GM19023 (cell line): ENCODE measurements around the gene BTRC.
"Not testable (repeated sequence)": the region's sequence is repeated elsewhere in the genome, so short reads cannot be mapped to it uniquely, and the experiment has no call there.

Source experiments
- ATAC-seq: cut with Tn5 transposase; IDR thresholded peaks from one replicate; pipeline ENCODE4 v1.9.1; 2021; ENCODE audit warnings: mild to moderate bottlenecking, moderate library complexity; ENCODE audit not compliant: unreplicated experiment

BTRC gene

DNA sequence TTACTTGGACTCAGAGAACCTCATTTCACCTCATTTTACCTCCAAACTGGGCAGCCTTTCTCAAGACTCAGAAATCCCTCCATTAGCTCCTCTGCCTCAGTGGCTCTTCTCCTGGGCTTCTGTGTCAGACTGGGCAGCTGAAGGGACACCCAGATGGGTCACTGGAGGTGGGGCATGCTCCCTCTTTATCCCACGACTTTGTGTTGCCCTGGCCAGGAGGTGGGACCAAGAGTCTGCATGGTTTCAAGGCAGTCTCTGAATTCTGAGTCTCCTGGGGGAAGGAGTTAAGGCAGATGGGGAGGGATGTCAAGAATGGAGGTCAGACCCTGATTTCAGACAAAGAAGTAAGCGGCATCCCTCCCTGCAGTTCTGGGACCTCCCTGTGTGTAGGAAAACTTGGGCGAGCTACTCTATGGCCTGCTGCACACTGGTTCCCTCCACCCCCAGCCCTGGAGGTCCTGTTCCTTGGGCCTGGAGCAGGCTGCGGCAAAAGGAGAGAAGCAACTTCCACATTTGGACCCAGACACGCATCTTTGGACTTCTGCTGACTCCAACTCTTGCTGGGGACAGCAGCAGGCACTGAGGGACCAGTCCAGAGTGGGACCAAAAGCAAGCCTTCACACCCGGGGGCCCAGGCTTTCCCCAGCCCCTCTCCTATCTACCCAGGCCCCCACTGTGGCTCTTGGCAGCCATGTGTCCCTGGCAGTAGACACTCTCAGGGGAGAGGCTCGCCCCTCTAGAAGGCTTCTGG lies 223.3 kb downstream of the BTRC start:
- no peak for ATAC-seq

GRCh38 chr10:101578192-101578591 lies 224.2 kb downstream of the BTRC start:
- no peak for ATAC-seq

DNA sequence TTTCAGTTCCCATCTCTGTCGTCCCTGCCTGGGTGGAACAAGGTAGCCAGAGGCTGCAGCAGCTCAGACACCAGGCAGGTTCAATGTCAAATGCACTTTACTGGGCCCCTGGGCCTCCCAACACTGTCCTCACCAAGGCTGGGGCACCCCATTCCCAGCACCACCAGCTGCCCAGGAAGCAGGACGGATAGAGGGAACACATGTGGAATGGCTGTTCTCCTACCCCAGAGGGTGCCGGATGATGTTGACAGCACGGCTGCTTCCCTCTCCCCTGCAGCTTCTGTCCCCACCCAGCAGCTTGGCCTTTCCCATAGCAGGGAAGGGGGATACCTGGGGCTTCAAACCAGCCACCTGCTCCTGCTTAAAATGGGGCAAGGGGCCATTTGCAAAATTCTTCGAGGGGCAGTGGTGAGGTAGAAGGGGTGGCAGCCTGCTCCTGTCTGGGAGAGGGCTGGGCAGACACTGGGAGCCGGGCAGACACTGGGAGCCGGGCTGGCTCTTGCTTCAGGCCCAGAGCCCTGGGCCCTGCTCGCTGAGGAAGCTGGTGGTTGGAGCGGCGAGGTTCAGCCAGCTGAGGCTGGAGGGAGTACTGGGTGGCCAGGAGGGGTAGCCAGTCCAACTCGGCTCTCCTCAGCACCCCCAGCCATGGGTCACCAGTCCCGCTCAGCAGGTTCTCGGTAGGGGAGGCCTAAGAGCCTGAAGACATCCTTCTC lies 225.0 kb downstream of the BTRC start:
- no peak for ATAC-seq

- ATAC-seq, result no peak
Observed at GRCh38 chr10:101579516-101579870, 225.5 kb downstream of the BTRC start.

- no peak for ATAC-seq
Observed at GRCh38 chr10:101580486-101581399, 226.8 kb downstream of the BTRC start.

- ATAC-seq, result no peak
Observed at GRCh38 chr10:101585841-101586240, 231.9 kb downstream of the BTRC start.

- ATAC-seq, result peak; percentile 97
Observed at GRCh38 chr10:101587725-101588653, 234.0 kb downstream of the BTRC start, which contains the start of the genes DPCD and POLL. DPCD (plus strand) TSS chr10:101588321; CDS start chr10:101588337, 16 bp downstream. POLL (minus strand) TSS chr10:101588257; CDS start chr10:101587360, 897 bp downstream.

- no peak for ATAC-seq
Observed at GRCh38 chr10:101588879-101589278, 234.9 kb downstream of the BTRC start.

DNA sequence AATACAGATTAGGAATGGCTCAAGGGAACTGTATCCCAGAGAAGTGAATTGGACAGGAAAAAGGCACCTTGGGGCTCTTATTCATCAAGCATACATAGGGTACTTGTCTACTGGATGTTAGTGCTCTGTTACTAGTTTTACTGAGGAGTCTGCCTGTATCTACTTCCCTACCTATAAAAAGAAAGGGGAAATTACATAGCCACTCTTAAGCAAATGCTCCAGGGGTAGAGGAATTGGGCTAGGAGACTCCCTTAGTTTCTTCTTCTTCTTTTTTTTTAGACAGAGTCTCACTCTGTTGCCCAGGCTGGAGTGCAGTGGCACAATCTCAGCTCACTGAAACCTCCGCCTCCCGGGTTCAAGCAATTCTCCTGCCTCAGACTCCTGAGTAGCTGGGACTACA lies 239.4 kb downstream of the BTRC start:
- ATAC-seq, result not testable (repeated sequence)

GRCh38 chr10:101595591-101596433 lies 241.8 kb downstream of the BTRC start:
- no peak for ATAC-seq

DNA sequence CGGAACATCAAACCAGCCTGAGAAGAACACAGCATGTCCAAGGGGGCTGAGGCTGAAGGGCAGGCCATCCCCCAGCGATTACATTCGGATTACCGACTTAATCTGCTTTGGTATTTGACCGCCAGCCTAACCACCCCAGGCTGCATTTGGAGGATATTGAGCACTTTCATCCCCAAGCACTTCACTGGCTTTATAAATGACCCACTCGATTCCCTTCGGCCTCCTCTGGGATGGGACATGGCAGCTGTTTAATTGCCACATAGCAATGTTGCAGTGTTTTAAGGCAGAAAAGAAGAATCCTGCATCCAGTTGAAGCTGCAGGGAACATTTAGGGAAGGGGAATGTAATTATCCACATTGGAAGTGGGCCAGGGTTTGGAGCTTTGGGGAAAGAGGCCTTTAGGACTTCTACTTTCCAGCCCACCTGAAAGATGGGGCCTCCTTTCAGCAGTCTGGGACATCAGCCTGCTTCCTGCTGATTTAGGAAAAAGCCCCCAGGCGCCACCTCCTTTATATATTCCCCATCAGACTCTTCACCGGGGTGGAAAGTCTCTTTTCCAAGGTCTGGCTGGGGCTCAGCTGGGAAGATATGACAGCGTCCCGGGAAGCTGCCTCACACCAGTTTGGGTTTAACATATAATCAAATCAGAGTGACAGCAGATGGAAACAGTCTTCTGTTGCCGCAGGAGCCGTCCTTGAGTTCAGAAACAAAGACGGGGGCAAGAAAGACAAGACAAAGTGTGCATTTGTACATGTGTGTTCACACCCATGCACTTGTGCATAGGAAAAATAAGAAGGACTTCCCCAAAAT lies 243.3 kb downstream of the BTRC start:
- ATAC-seq, result no peak

- no peak for ATAC-seq
Observed at GRCh38 chr10:101601541-101601940, 247.6 kb downstream of the BTRC start.

DNA sequence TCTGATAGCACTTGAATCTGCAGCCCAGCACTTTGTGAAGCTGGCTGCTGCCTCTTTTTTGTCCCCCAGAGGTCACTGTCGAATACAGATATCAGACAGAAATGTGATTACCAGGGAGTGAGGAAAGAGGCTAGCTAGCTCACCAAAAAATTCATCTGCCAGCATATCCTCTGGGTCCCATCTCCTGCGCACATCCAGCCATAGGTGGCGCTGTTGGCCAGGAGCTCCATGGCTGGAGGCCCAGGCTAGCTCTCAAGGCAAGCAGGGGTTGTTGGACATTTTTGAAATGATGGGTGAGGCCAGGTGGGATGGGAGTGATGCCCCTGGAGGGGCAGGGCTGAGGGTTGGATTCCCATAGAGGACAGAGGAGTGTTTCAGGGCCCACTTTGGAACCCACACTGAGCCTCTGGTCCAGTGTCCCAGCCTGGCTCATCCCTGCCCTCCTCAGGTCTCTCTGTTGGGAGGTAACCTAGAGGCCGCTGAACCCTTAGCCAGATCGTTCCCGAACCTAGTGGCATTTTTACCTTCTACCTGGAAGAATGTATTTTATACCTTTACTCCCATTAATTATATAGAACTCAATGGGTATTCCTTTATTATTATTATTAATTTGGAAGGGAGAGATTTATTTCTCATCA lies 248.9 kb downstream of the BTRC start:
- ATAC-seq, result no peak
